NCI-H1105 (cell line): Measurements from ENCODE around the gene ELAVL2.

Source experiments
- DNase-seq: peaks from one replicate; lab custom pipeline; 2025; lab: John Stamatoyannopoulos, UW

The ELAVL2 gene

DNA sequence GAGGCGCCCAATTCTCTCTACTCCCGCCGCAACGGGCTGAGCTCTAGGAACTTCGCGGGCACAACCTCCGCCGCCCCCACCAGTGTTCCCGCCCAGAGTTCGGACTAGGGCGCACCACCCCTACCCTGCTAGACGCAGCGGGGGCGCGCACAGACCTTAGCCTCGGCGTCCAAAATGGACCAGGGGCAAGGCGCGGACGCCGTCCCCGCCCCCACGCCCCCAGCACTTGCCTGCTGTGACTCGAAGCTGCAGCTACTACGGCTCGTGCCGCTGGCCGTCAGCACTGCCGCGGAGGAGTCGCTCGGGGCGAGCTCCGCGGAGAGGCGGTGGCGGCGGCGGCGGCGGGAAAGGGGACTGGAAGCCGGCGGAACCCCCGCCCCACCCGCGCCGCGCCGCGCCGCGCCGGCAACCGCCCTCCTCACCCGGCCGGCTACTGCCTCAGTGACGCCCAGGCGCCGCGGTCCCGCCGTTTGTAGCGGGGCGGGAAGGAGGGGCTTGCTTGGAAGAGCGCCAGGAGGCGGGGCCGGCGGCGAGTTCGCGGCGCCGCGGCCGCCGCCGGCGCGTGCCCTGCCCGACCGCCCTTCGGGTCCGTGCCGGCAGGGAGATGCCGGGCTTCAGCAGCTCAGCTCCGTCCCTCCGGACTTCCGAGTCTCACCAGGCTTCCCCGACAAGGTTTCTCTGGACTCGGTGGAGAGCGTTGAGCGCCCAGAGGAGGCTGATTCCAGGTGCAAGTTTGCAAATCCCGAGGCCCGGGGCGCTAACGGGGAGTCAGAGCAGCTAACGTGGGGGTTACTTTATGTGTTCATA is 4.5 kb downstream of the ELAVL2 start:
- DNase-seq = no peak

DNA sequence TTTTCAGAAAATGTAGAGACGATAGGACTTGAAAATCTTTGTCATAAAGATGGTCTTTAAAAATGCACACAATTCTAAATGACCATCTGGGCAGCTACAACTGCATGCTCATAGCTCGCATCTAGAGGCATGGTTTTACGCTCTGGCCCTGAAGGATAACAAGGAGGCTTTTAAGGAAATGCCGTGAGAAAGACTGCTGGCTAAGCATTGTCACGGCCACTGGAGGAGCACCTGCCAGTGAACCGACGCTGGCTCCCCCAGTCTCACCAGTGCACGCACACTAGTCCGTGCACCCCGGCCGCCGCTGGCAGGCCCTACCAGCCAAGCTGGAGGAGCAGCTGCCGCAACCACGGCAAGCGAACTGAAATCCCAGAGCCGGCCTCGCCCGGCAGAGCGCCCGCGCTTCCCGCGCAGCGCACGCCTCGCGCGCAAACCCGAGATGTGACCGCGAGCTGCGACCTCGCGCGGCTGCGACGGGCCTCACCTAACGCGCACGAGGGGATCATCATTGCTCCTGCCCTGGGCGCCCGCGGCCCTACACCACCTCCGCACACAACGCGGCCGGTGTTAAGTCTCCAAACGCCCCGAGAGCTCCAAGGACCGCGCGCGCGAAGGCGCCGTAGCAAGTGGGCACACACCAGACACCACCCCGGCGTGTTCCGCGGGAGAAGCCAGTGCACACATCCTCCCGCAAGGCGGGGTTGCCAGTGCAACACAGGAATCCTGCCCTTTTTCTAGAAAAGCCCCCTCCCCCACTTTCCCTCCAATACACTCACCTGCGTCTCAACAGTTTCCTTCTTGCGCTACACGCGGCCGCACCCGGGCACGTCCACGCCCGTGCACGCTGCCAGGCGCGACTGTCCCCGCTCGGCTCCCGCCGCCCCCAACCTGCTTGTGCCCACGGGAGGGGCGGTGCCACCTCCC is 5.3 kb downstream of the ELAVL2 start:
- no peak for DNase-seq

DNA sequence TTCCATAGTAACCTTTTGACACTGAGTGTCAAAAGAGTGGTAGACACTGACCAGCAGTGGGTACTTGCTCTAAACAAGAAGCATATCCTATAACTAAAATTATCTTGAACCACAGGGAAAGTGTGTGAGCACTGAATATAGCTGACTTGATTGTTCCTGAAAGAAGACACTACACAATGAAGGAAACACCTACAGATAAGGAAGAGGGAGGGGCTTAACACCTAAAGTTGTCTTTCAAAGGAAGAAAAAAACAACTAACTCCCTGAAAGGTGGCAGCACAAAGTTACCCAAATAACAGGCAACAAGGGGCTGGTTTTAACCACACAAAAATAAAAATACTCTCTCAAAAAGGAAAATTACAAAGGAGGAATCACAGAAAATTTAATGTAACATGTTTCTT is 6.6 kb downstream of the ELAVL2 start:
- no peak for DNase-seq

DNA sequence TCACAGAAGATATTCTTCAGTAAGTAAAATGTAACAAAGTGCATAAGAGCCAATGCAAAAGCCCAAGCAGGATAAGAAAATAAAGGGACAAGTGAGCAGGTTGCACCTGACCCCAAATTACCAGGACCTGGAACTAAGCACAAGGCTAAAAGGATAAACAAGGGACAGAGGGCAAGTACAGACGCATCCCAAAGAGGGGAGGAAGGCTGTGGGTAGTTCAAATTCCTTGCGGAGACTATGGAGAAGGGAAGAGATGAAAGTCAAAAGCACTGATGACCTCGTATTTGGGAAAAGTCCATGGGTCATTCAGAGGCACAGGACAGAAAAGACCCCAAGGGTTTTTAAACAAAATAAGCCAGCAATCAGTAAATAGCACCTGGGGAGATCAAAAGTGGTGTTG is 11.8 kb downstream of the ELAVL2 start:
- no peak for DNase-seq

DNA sequence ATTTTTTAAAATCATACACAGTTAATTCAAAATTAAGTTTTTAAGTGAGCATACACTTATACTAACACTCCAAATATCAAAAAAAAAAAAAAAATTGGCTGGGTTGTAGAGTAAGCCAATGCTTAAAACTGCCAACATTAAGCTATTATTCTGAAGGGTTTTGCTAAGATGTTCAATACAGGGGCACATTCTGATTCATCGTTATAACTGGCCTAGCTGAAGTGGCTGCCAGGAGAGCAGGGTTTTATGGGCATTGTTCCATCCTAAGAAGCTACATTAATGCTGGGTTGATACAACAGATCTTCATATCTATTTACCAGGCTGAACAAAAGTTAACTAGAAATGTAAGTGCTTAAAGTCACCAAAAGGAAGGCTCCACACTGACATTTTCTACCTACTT is 13.4 kb downstream of the ELAVL2 start:
- no peak for DNase-seq

DNA sequence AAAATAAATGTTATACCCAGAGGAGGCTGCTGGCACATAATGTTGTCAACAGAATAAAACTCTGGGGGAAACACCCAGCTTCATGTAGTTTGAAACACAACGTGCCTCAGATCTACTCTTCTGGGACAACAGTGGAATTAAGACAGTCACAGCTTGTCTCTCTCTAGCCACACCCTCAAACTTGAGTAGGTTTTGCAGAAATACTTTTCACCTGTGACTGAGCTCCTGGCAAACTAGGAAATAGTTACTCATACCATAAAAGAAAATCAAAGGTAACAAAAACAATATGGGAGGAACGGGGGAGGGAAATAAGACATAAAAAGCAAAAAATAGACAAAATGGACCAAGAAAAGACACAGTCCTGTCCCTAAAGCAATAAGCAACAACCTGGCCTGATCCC is 14.4 kb downstream of the ELAVL2 start:
- no peak for DNase-seq

DNA sequence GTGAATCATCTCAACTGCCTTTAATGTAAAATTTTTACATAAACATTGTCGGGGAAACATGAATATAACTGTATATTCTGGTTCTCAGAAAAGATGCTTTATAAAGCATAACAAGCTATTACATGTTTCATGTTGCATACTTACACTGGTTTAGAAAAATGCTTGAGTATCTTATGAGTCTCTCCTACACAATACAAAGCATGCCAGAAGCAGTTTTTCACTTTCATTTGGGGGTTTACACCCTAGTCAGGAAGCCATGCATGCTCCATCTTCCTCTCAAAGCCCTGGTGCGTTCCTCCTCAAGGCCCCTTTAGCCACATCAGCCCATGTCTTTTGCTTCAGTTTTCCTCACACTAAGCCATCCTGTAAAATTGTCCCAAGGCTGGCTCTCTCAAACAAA is 22.8 kb downstream of the ELAVL2 start:
- no peak for DNase-seq

DNA sequence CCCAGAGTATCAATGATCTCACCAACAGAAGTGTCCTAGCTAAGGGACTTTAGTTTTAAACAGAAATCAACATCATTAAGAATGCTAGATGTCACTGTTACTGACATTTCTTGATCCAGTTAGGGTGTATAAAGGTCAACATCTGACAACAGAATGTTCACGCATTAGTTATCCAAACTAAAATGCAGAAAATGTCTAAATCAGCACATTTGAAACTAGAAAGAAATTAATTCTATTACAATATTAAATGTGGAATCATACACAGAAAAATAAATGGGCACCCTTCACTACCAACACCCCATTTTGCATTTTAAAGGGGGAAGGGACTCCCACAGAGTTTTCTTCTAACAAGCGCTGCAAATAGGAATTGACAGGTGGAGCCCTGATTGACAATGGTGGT is 24.5 kb downstream of the ELAVL2 start:
- DNase-seq = no peak

DNA sequence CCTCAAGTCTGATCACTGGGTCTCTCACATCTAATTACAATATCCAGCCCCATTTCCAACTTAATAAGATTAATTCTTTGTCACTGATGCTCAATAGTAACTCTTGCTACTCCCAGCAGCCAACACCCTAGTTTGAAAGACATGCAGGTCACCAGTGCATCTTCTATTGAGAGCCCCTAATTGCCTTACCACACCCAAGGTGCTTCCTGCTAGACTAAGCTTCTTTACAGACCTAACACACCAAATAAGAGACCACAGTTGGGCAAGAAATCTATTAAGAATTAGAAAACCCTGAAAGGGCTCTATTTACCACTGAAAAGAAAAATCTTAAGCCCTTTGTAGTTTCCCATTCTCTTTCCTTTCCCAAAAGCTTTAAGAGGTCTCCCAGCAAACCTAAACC is 26.5 kb downstream of the ELAVL2 start:
- no peak for DNase-seq

DNA sequence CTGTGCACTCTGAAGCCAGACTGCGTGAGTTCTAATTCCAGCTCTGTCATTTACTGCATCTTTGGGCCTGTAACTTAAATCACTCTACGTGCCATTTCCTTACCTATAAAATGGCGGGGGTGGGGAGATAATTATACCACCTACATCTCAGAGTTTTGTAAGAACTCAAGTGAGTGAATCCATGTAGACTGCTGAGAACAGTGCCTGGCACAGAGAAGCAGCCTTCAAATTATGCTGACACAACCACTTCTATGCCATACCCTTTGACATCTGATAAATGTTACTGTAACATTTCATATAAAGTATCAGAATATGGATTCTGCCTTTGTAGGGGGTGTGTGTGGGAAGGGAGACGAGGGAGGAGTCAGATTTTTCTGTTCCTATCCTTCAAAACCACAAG is 27.7 kb downstream of the ELAVL2 start:
- DNase-seq = no peak

DNA sequence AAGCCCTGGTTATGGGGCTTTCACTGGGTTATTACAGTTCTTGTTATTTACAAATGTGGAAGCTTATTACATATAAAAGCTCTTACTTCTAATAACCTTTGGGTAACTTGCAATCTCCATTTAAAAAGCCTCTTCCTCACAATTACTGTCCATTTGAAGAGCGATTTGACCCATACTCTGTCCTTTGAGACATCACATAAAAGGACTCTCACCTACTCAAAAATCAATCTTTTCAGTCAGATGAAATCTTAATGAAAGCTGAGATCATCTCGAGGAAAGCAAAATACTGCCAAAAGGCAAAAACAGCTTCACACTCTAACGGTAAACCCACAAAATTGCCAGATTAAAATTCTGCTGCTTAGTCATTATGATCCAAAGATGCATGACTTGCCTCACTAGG is 29.8 kb downstream of the ELAVL2 start:
- no peak for DNase-seq

DNA sequence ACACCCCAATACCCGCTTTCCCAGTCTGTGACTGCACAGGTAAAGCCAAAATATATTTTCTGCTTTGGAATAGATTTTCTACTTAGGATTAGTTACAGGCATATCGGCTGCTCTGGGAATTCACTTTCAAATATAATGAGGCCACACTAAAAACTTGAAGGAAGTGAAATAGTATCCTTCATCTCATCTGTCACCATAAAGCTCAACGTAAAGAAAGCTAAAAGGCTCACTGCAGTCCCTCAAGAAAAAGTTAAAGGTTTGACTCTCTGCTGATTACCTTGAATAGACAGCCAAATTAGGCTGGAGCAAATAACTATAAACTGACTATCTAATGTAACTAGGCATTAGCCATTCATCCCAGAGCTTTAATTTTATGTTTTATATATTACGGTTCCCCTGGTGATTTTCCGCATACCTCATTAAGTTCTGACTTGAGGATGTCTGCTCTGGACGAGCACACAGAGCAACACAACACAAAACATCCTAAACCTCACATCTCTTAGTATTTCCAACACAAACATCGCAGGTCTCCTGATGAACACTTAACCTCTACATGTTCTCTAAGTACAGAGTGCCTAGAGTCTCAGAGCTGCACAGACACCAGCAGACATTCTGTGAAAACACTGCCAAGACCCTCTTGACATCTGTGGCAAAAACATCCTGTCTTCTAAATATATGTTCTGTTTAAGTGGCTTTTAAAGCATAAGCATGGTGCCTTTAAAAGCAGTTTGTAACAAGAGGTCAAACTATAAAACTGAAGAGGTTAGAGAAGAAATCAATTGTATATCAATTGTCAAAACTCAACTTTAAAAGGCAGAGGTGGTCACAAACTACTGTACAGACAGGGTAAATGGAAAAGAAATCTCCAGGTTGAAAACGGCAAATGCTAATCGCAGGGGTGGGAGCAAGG is 35.4 kb downstream of the ELAVL2 start:
- DNase-seq = no peak

DNA sequence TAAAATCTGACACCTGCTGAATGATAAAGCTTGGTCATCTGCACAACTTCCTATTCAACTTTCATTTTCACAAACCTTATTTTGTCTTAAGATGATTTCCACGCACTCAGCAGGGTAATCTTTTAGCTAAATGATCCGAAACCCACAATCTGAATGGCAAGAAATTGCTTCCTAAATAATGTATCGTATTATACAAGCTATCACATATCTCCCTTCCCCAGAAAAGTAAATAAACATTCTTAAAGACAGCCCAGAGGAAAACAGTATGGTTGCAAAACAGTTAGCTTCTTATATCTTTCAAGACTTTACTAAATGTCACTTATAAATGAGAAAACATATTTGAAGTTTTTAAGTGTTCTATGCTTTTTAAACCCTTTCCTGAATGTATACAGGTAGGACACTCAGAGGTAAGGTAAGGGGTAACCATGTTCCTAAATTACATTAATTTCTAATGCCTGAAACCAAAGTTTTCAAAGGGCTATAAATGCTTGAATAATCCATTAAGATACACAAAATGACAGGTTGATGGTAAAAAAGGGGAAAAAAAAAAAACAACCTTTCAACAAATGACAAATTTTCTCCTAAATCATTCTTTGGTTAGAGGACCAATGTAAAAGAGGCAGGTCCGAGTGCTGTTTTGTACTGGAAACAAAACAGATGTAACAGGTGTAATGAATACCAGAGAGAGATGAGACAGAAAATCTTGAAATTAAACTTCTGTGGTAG is 36.3 kb downstream of the ELAVL2 start:
- DNase-seq = no peak

DNA sequence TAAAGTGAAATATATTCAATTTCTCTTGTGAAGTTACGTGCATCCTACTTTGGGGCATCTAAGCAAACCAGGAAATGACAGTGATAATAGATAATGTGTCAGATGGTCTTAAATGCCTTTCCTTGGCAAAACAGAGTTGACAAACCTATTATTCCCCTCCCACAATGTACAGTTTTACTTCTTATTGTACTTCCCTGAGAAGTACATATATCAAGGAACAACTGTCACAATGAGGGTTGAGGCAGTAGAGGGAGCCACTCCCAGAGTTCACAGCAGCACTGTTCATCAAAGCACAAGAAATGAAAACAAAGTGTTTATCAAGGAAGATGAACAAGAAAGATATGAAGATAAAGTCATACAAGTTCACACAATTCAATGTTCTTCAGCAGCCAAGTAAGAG is 41.1 kb downstream of the ELAVL2 start:
- no peak for DNase-seq

DNA sequence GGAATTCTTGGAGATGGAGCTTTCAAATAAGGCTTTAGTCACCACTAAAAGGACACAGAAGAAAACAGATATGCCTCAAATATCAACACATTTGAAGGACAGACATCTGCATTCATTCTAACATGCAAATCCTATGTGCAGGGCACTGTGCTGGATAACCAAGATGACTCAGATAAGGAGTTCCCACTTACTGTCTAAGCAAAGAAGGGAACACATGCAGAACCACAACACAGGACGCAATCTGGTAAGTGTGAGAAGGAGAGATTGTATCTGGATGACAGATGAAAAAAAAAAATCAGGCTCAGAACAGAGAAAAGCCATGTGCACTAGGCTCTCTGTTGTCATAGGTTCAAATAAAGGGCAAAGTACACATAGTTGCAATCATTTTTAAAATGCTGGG is 42.5 kb downstream of the ELAVL2 start:
- no peak for DNase-seq

DNA sequence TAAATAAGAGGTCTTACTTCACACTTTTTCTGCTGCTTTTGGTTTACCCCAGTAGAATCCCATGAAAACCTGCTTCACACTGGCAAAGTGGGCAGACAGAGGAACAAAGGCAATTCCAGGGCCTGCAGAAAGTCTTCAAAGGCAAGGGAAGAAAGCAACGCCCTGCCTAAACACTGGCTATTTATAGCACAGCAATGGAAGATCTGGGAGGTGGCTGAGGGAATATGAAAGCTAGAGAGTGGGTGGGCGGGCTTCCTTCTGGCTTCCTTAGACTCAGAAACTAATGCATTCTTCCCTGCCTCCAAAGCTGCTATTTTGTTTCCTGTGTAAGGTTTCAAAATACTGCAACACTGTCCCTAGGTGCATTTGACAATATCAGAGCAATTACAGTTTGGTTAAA is 46.8 kb downstream of the ELAVL2 start:
- DNase-seq = no peak

DNA sequence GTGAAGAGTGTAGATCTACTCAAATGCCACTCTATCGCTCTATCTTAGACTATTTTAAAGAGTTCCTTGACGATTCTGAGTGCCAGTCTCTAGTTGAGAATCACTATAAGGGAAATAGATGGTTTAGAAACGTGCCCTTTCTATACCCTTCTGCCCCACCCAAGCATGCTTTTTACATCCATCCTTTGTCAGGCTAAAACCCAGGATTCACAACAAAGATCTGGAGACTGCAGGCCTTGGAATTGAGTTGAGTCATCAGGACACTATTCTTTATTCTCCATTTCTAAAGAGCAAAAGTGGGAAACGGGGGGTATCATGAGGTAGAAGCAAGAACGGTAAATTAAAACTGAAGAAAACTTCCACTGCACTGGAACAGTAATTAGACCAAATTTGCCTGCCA is 48.7 kb downstream of the ELAVL2 start:
- no peak for DNase-seq

DNA sequence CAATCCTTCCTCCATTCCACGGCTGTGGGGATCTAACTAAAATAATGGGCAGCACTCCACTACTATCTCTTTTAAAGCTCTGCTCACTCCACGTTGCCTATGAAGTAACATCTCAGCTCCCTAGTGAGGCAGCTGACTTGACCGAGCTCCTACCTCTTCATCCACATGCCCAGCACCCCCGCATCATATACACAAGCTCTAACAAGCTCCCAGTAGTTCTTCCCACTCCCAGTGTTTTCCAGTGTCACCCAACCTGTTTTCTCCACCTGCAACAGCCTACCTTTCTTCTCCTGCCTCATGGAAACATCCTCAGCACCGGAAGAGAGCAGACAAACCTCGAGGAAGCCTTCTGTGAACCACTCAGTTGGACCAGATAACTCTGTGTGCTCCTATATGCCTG is 50.5 kb downstream of the ELAVL2 start:
- DNase-seq = no peak

DNA sequence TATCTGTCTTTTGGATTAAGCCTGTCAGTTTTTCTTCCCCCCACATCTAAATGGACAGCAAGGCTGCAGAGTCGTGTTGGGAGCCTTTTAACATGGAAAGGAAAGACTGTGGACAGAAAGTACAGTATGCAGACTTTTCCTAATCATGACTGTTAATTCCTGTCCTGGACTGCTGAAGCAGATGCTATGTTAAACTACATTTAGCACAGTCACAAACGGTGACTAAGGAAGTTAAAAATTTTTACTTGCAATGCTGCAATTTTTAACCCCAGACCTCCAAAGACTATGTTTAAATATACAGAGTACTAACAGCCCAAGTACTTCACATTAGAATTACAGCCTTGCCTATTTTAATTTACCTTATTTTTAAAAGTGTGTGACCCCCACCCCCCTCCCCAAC is 51.8 kb downstream of the ELAVL2 start:
- no peak for DNase-seq

DNA sequence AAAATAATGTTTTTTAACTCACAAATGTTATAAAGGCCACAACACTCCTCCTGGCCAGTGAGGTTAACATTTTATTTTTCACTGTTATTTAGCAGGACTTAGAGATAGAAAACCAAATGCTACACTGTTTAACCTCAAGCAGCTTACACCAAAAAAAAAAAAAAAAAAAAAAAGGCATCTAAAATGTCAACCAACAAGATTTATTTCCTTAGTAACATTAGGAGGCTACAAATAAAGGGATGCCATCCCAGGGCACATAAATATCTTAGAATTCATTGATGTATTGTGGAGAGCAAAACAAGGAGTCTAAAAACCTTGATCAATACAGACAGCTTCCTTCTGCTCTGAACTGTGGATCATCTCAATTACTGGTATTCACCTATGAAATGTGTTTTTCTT is 53.7 kb downstream of the ELAVL2 start:
- no peak for DNase-seq

DNA sequence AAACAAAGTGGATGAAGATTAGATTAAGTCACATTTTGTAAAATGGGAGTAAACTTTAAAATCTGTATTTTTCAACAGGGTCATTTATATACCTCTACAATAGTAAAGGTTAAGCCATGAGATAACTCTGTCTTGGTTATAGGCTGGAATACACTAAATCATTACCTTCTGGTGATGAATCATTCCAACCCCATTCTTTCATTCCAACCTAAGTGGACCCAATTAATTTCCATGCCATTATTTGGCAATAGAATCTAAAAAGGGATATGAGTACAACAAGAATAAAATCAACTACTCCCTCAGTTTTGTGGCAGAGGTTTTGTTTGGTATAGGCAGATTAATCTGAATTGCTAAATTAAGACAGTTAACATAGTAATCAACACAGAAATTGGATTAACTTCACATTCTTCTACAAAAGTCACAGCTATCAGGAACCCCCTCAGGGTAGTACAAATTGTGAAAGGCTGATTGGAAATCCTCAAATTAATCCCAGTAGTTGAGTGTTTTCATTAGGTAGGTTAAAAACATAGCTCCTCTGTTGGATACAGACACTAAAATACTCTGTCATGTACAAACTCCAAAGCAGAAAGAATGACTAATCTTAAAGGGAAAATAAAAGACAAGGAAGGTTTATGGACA is 54.2 kb downstream of the ELAVL2 start:
- no peak for DNase-seq
